Fibroblast of pulmonary artery (primary cell): ENCODE results near the gene NR3C2.

Source experiments
- DNase-seq: peaks from one replicate; pipeline ENCODE4 v3.0.0-alpha.2; 2010; ENCODE audit warnings: low read depth
- H3K4me3 ChIP-seq: replicated peaks from 2 replicates; pipeline ENCODE4 v1.5.1; 2011; ENCODE audit warnings: low read depth, mild to moderate bottlenecking, control low read depth, low read length, moderate library complexity
- CTCF ChIP-seq: IDR thresholded peaks from 2 replicates; pipeline ENCODE4 v1.5.1; 2011; ENCODE audit warnings: mild to moderate bottlenecking, control low read depth, low read length, inconsistent platforms; ENCODE audit errors: missing control alignments

NR3C2 gene

GRCh38 chr4:148441986-148442831 lies at the start of gene NR3C2:
Gene NR3C2, minus strand, starts transcription at chr4:148442414.
- DNase-seq: peak; percentile 97
- no peak for TF ChIP-seq CTCF

DNA sequence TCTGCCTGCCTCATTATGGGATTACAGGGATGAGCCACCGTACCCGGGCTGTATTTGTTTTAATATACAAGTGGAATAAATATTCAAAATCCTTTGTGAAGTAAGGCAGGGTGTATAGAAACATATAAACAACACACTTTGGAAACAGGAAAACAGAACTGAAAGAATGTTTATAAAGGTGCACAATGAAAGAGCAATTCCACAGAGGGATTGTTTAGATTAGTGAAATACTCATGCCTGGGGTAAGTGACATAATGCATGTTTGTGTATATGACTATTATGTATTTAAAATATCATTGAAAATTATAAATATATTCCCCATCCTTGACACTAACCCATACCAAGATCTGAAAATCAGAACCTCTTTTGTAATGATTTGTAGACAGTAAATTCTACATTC lies 45.0 kb upstream of the NR3C2 start:
- no peak for TF ChIP-seq CTCF
- no peak for DNase-seq
- H3K4me3 ChIP-seq: no peak overlapping the region

More at GRCh38 chr4:148441986-148442831, at the start of gene NR3C2:
- peak within 1 kb of the TSS; percentile 83 for H3K4me3 ChIP-seq

DNA sequence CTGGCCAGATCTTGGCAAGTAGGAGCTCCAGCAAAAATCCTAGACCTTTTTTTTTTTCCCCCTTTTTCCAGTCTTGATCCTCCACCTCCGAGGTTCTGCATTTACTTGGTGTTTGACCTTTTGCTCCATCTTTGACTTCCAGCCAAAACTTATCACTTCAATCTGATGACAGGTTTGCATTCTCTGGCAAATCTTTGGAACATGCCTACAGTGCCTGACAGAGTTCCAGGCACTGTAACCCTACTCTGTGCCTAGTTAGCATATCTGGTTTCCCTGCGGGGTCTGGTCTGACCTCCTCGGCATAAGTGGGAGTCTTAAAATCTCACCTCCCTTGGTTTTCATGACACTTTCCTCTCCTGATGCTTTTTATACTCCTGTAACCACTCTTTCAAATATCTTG lies 39.4 kb upstream of the NR3C2 start:
- no peak overlapping the region for H3K4me3 ChIP-seq
- no peak for TF ChIP-seq CTCF
- DNase-seq: no peak

DNA sequence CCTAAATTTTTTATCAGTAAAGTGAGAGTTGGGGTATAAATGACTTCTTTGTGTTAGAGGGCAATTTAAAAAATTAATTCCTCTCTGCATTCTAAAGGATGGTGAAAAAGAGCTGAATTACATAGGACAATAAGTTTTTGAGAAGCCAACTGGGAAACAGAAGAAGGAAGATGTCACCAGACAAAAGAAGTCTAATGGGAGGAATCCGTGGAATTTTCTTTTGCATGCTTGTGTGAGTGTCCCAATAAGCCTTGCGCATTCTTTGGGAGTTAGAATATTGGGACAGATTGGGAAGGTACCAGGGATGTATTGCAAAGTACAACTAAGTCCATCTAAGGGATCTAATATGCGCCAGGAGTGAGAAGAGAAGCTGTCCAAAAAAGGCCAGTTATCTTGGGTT lies 35.1 kb upstream of the NR3C2 start:
- no peak for TF ChIP-seq CTCF
- no peak for DNase-seq
- no peak overlapping the region for H3K4me3 ChIP-seq

DNA sequence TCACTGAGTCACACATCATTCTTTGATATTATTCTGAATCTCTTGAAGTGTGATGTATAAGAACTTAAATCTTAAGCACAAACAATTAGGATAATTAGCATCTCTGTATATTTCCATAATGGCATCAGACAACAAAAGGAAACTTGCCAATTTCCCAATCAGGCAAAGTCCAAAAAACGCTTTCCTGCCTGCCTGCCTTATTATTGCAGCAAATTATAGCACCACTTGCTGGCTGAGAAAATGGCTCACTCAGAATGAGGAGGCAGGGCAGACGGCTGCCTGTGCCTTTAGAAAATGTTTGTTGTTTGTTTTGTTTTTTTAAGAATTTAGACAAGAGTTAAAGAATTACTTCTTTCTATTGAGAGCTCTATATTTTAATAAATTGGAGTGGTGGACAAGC lies 27.7 kb upstream of the NR3C2 start:
- no peak for TF ChIP-seq CTCF
- DNase-seq: no peak
- H3K4me3 ChIP-seq: no peak overlapping the region

DNA sequence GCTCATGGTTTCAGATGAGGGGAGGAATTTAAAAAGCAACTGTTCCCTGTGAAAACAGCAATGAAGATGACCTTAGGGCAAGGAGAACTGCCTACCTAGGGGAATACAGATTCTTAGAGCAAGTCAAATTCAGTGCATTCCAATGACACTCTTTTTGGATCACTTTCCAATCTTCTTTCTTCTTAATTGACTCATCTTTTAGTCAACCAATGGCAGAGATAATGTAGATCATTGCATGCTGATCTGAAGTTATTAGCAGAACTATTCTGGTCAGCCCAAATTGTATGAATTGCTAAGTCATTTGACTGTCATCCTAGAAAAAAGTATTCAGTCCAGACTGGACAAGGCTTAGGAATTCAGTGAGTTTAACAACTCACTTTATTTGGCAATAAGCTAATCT lies 12.6 kb upstream of the NR3C2 start:
- TF ChIP-seq CTCF: no peak
- DNase-seq: no peak
- H3K4me3 ChIP-seq: no peak overlapping the region

- TF ChIP-seq CTCF: no peak
- DNase-seq: no peak
- no peak overlapping the region for H3K4me3 ChIP-seq
Observed at GRCh38 chr4:148453833-148454232, 11.6 kb upstream of the NR3C2 start.
